ENCODE measurements around the gene PCDH9.

PCDH9 gene

DNA sequence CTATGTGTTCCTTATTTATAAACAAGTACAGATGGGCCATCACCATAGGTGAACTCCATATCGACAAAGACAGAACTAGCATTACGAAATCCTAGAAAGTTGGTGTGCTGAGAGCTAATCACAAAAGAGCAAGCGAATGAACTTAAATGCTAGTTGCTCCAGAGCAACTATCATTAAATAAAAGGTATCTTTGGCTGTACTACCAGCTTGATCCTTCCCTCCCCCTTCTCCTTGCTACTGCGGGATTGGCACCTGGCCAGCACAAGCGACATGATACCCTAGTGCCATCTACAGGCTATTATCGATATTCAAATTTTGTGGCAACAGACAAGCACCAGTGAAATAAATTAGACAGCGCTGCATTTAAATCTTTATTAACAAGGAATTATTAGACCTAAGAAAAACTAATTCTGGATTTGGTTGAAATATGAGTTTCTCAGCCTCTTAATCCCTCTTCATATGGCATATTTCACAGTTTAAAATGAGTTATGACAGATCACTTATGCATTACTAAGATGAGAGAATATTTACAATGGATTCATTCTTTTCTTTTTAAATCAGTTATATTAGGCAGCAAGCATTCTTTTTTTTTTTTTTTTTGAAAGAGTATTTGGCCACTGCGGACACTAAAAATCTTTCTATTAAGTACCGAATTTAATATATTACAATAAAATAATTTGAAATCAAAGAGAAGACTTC is 5.8 kb downstream of the PCDH9 start:
- peak; percentile 3 to 59 for DNase-seq

GRCh38 chr13:67223742-67224141 is 6.4 kb downstream of the PCDH9 start:
- no peak for DNase-seq

DNA sequence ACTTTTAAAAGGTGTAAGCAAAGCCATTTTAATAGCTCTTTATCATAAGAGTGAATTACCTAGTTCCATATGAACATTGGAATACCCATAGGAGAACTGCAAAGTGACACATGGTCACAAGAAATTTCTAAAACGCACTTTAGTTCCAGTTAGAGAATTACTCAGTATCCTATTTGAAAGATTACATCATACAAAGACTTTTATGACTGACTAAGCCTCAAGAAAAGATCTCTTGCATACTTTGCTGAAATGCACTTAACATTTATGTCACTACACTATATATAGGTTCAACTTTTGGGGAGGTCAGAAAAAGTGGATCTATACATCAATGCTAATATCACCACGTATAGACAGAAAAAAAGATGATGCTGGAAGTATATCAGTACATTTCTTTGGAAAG is 7.1 kb downstream of the PCDH9 start:
- no peak for DNase-seq

- DNase-seq, result no peak
These were observed 8.4 kb downstream of the PCDH9 start for GRCh38 chr13:67221630-67222226.

- DNase-seq, result no peak
These were observed 11.0 kb downstream of the PCDH9 start for GRCh38 chr13:67219113-67219512.

DNA sequence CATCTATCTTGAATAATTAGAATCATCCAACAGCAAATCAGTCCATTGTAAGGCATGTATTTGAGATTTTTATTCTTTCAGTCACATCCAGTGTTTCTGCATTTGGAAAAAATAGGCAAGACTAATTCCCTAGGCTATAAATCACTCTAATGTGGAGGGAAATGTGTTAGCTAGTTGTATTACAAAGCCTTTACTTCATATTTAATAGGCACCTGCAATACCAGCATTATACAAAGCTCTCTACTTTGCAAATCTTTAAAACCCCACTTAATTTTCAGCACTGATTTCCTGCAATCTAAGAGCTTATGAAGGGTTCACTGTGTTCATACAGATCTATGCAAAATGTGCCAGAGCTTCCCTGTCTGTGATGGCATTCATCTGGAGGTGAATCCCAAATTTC is 12.3 kb downstream of the PCDH9 start:
- no peak for DNase-seq

DNA sequence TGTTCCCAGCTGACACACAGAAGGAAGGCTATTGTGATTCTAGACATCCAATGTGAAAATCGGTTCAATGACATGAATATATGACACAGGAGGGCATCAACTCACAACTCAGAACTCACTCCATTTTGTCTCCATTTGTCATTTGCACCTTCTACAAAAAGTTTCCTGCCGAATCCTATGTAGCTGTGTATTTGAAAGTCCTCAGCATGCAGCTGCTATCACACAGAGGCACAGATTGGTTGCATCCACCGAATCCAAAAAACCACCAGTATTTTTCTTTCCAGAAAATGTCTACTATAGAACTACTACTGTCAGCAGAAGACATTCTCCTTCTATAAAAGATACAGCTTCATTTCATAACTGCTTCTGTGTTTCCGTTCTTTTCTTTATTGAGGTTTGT is 13.3 kb downstream of the PCDH9 start:
- DNase-seq, result no peak

GRCh38 chr13:67210208-67210607 is 19.9 kb downstream of the PCDH9 start:
- DNase-seq, result no peak

- no peak for DNase-seq
These were observed 21.6 kb downstream of the PCDH9 start for GRCh38 chr13:67208552-67208951.

DNA sequence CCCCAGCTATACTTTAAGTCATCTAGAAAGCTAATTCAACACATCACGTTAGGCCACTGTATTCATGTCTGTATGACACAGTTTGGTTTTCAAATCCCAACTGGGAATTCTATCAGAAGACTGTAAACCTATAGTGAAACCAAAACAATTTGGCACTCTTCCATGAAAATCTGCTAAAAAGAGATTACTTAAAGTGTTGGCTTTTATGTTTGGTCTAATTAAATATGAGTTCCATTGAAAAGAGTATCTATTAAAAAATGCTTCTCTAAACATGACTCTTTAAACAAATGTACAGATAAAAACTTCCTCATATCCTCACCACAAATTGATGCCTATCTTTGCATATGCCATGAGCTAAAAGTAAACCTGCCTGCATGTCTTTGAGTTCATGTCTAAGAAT is 25.4 kb downstream of the PCDH9 start:
- DNase-seq, result no peak

- DNase-seq, result no peak
These were observed 29.5 kb downstream of the PCDH9 start for GRCh38 chr13:67200605-67201004.

- no peak for DNase-seq
These were observed 30.0 kb downstream of the PCDH9 start for GRCh38 chr13:67200183-67200582.

DNA sequence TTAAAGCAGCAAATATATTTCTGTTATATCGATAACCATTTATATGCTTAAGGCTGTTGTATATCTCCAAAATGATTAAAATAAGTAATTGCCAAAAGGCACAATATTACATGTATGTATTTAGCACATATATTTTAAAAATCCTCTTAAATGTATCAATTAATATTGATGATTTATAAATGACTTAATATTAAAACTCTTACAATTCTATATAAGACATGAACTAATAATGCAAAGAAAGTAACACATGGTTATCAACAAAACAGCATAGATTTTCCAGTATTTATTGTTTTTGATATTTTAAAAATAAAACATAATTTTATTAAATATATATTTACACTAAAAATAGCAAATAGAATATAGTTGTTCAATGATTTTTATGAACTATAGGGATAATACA is 32.4 kb downstream of the PCDH9 start:
- no peak for DNase-seq

DNA sequence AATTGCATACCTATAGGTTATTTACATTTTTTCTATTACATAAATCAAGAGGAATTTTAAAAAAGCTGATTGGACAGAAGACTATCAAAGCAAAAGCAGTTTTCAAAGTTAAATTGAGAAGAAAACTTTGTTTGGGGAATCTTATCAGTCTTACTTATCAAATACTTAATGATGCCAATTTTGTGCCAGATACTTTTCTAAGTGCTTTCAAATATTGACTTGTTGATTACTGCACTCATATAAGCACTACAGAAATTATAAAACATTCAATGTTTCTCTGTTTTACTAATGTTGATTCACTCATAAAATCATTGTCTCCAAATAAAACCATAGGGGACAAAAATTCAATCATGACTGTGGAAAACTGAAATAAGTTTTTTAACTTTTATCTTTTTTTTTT is 36.2 kb downstream of the PCDH9 start:
- no peak for DNase-seq

DNA sequence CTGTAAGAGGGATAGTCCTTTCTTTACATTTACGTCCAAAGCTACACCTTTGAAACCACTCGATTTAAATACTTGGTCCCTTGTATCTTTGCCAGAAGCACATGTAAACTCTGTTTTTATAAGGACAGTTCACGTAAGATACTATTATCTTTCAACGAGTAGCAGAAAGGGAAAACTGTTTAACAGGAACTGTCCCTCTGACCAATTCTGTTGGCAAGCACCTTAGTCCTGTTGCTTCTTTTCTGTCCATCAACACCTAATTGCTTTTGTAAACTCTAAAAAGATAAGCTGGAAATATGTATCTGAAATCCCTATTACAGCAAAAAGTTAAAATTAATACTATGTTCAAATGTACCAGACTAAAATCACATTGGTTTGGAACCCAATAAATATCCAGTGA is 37.4 kb downstream of the PCDH9 start:
- no peak for DNase-seq

DNA sequence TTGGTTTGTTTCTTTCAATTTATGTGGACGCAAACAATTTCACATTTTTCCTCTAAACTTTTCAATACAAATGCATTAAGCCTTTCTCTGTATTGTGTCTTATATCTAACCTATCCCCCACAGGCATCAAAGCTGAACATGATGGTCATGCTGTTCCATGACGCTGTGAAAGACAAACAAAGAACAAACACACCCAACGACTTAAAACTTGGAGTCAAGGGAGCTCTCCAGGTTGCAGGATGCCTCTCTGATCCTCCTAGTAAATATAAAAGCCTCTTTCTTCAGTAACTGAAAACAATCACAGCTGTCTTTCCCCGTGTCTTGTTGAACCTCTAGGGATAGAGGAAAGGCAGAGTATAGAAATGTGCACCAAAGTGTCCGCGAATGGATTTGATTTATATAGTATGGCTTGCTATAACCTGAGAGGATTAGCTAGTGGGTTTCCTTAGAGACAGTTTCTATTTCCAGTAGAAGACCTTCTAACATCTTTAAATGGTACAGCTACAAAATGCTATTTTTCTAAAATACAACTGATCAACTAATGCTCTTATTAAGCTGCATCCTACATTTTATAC is 43.1 kb downstream of the PCDH9 start:
- DNase-seq, result no peak

DNA sequence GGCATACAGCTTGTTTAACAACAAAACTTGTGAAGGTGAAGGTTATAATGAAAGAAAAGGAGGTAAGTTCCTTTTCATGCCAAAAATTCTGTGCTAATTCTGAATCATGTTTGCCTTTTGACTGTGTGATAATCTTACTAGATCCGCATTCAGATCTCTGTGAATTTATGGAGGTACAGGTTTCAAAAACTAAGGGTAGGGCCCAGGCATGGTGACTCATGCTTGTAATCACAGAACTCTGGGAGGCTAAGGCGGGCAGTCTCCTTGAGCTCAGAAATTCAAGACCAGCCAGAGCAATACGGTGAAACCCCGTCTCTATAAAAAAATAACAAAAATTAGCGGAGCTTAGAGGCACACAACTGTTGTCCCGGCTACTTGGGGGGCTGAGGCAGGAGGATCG is 45.9 kb downstream of the PCDH9 start:
- no peak for DNase-seq

GRCh38 chr13:67183151-67183550 is 47.0 kb downstream of the PCDH9 start:
- DNase-seq, result no peak

- no peak for DNase-seq
These were observed 54.2 kb downstream of the PCDH9 start for GRCh38 chr13:67175836-67176459.

- no peak for DNase-seq
These were observed 61.8 kb downstream of the PCDH9 start for GRCh38 chr13:67168384-67168783.

DNA sequence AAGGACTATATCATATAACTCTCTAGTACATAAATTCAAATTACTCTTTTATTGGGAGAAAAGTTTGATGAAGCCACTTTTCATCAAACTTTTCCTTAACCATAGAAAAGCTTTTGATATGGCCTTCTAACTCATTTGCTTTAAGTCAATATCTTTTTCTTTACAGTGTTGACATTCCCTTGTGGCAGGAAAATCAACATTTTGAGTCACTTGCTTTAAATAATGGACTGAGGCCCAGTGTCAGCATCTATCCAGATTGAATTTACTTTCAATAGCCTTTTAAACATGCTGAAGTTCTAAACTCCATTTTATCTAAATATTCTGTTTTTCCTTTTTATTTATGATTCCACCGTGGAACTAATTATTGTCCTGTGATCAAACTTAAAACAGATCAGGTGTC is 62.7 kb downstream of the PCDH9 start:
- DNase-seq, result no peak

- DNase-seq, result no peak
These were observed 69.0 kb downstream of the PCDH9 start for GRCh38 chr13:67161176-67161575.

- no peak for DNase-seq
These were observed 71.2 kb downstream of the PCDH9 start for GRCh38 chr13:67158903-67159302.

DNA sequence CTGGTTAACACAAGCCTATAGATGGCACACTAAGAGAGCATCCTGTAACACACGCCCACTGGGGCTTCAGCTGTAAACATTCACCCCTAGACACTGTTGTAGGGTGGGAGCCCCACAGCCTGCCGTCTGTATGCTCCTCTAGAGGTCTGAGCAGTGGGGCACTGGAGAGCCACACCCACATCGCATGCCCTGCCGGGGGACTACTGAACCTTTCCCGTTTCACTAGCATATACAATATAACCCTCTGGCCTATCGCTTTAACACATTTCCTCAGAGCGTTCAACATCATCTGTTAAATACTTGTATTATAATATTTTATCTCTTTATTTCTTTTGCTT is 73.4 kb downstream of the PCDH9 start:
- DNase-seq, result no peak
